H1 (cell line): ENCODE measurements around the gene MAVS.

Experiments
- CEBPB ChIP-seq: IDR thresholded peaks from 2 replicates; pipeline ENCODE4 v1.6.1; 2012; ENCODE audit warnings: low read depth, low read length
- CHD1 ChIP-seq: IDR thresholded peaks from 2 replicates; pipeline ENCODE4 v1.6.1; 2012; ENCODE audit warnings: low read depth, low read length, improper control_type of control experiment
- NRF1 ChIP-seq: IDR thresholded peaks from 2 replicates; pipeline ENCODE4 v1.6.1; 2011; ENCODE audit warnings: mild to moderate bottlenecking, low read depth, low read length, improper control_type of control experiment
- POLR2AphosphoS5 ChIP-seq: IDR thresholded peaks from 2 replicates; pipeline ENCODE4 v1.6.1; 2011; ENCODE audit warnings: low read depth, low read length
- RAD21 ChIP-seq, 2 experiments: IDR thresholded peaks in 1 of 2; conservative IDR thresholded peaks in 1 of 2; 2 replicates each; pipeline ENCODE4 v1.6.1; 2011; ENCODE audit warnings: low read depth in 2 of 2, low read length in 2 of 2, improper control_type of control experiment in 1 of 2, inconsistent platforms in 1 of 2, mild to moderate bottlenecking in 1 of 2, moderate library complexity in 1 of 2
- SAP30 ChIP-seq: fragments of 300-600 bp; sonication (generic); IDR thresholded peaks from 2 replicates; pipeline ENCODE4 v1.7.1; 2012; ENCODE audit warnings: low read length, moderate library complexity, mild to moderate bottlenecking, inconsistent platforms; ENCODE audit not compliant: insufficient read depth, insufficient replicate concordance
- SIN3A ChIP-seq, 2 experiments: IDR thresholded peaks in 1 of 2; conservative IDR thresholded peaks in 1 of 2; 2 replicates each; pipeline ENCODE4 v1.6.1; 2011 to 2012; ENCODE audit warnings: low read length in 2 of 2, improper control_type of control experiment in 1 of 2, low read depth in 1 of 2, mild to moderate bottlenecking in 1 of 2
- TAF1 ChIP-seq: IDR thresholded peaks from 2 replicates; pipeline ENCODE4 v1.6.1; 2011; ENCODE audit warnings: mild to moderate bottlenecking, low read depth, low read length
- TF ChIP-seq, protein P1 (sequence below): IDR thresholded peaks from 2 replicates; pipeline ENCODE4 v1.6.1; 2012; ENCODE audit warnings: inconsistent platforms
- TF ChIP-seq, protein P2 (sequence below): IDR thresholded peaks from 2 replicates; pipeline ENCODE4 v1.6.1; 2012; ENCODE audit warnings: inconsistent platforms
- TF ChIP-seq, protein P3 (sequence below), 3 experiments: IDR thresholded peaks; 1 replicate in 2 of 3; 2 replicates in 1 of 3; pipeline versions ENCODE4 v1.5.1 to v1.6.1; 2011; ENCODE audit warnings: low read length in 3 of 3, mild to moderate bottlenecking in 3 of 3, inconsistent platforms in 2 of 3, low read depth in 1 of 3, moderate library complexity in 1 of 3; ENCODE audit not compliant: insufficient read depth in 1 of 3; ENCODE audit errors: control extremely low read depth in 1 of 3

DNA sequence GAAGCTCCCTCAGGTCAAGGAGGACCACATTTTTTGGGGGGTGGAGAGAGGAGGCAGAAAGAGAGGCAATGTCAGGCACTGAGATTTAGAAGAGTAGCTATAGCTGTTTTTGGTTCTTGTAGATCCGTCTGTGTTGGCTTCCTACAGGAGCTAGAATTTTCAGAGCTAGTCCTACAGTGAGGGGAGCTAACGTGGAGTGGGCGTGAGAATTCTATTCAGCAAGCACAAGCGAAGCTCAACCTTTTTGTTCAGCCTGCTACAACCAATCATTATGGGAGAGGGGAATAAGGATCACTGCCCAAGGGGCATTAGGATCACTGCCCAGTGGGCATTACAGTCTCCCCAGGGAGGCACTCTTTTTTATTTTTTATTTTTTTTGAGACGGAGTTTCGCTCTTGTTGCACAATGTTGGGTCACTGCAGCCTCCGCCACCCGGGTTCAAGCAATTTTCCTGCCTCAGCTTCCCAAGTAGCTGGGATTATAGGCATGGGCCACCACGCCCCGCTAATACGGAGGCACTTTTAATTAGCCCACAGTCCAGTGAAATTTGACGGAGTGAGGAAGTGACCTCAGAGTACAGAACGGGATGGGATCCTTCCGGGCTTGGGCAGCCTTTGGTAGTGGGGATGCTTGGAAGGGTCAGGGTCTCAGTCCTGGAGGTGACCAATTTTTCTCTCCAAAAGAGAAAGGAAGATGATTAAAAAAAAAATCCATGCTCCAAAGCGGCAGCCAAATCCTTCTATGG lies 41.4 kb downstream of the MAVS start:
- TF ChIP-seq, protein P1, sequence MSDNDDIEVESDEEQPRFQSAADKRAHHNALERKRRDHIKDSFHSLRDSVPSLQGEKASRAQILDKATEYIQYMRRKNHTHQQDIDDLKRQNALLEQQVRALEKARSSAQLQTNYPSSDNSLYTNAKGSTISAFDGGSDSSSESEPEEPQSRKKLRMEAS = no peak
- TF ChIP-seq SIN3A (conservative IDR thresholded peaks at IDR 0.05 in 1 of 2, IDR thresholded peaks at IDR 0.05 in 1 of 2; ENCODE audit: low read depth in 1 of 2, low read length in 2 of 2) (no peak), CHD1 (no peak), NRF1 (no peak), TAF1 (no peak), CEBPB (no peak), POLR2AphosphoS5 (no peak), SAP30 (no peak), RAD21 (IDR thresholded peaks at IDR 0.05 in 1 of 2, conservative IDR thresholded peaks at IDR 0.05 in 1 of 2; ENCODE audit: low read depth in 2 of 2, low read length in 2 of 2) (no peak)
- TF ChIP-seq, protein P2, sequence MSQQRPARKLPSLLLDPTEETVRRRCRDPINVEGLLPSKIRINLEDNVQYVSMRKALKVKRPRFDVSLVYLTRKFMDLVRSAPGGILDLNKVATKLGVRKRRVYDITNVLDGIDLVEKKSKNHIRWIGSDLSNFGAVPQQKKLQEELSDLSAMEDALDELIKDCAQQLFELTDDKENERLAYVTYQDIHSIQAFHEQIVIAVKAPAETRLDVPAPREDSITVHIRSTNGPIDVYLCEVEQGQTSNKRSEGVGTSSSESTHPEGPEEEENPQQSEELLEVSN = no peak
- TF ChIP-seq, protein P3, sequence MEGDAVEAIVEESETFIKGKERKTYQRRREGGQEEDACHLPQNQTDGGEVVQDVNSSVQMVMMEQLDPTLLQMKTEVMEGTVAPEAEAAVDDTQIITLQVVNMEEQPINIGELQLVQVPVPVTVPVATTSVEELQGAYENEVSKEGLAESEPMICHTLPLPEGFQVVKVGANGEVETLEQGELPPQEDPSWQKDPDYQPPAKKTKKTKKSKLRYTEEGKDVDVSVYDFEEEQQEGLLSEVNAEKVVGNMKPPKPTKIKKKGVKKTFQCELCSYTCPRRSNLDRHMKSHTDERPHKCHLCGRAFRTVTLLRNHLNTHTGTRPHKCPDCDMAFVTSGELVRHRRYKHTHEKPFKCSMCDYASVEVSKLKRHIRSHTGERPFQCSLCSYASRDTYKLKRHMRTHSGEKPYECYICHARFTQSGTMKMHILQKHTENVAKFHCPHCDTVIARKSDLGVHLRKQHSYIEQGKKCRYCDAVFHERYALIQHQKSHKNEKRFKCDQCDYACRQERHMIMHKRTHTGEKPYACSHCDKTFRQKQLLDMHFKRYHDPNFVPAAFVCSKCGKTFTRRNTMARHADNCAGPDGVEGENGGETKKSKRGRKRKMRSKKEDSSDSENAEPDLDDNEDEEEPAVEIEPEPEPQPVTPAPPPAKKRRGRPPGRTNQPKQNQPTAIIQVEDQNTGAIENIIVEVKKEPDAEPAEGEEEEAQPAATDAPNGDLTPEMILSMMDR (IDR thresholded peaks at IDR 0.05; ENCODE audit: control extremely low read depth in 1 of 3, insufficient read depth in 1 of 3, low read depth in 1 of 3, low read length in 3 of 3) = no peak
